Right renal pelvis (tissue), 4 donors: ENCODE measurements around the gene TFAP2E. TPM values are rescaled to one million over a fixed set of nuclear protein-coding genes. Genes with fewer than 3 reads are reported as not detected.

Experiments
- DNase-seq, 4 donors: peaks; one replicate each; pipeline ENCODE4 v3.0.0-alpha.2; 2013; ENCODE audit warnings: low read depth in 4 of 4, low spot score in 3 of 4, missing footprints in 1 of 4
- polyA plus RNA-seq, 4 donors: library from polyadenylated mRNA; unstranded; fragments of 120-200 nt; gene quantifications; one replicate each; pipeline ENCODE4 v1.2.1, GENCODE V29; 2013; ENCODE audit not compliant: insufficient read length in 4 of 4

Gene TFAP2E
- polyA plus RNA-seq, 4 donors = 0.79 to 1.1 (median 0.95) TPM

DNA sequence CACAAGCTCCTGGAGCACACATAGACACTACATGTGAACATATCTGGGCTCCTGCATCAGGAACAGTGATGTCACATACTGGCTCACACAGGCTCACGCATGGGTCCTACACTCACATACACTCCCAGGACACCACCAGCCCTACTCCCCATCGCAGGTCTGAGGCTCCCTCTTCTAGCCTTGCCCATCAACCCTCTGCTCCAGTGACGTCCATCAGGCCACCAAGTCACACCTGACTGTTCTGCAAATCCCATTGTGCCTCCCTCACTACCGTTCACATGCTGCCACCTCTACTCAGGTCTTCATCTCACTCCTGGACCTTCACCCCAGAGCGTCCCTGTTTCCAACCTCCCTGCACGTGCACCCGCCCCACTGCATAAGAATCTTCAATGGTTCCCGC lies 18.1 kb downstream of the TFAP2E start:
- no peak for DNase-seq

DNA sequence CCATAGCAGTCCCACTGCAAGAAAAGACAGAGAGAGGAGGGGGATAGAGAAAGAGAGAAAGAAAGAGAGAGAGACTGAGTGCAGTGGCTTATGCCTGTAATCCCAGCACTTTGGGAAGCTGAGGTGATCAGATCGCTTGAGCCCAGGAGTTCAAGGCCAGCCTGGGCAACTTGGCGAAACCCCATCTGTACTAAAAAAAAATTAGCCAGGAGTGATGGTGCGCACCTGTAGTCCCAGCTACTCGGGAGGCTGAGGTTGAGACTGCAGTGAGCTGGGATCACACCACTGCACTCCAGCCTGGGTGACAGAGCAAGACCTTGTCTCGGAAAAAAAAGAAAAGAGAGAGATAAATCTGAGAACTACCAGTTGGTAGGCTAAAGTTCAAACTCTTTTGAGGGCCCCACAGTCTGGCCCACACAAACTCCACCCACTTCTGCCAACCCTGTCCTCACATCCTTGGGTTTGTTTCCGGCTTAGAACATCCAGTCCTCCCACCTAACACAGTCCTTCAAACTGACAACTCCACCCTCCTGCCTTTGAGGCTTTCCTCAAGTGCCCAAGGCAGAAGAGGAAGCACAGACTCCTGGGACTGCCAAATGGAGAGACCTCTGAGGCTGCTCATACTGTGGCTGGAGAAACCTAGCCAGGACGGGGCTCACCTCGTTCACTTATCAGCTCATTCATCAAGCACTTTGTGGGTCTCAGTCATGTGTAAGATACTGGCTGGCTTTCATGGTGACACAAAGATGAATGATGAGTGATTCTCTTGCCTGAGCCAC lies 20.1 kb downstream of the TFAP2E start:
- no peak for DNase-seq

DNA sequence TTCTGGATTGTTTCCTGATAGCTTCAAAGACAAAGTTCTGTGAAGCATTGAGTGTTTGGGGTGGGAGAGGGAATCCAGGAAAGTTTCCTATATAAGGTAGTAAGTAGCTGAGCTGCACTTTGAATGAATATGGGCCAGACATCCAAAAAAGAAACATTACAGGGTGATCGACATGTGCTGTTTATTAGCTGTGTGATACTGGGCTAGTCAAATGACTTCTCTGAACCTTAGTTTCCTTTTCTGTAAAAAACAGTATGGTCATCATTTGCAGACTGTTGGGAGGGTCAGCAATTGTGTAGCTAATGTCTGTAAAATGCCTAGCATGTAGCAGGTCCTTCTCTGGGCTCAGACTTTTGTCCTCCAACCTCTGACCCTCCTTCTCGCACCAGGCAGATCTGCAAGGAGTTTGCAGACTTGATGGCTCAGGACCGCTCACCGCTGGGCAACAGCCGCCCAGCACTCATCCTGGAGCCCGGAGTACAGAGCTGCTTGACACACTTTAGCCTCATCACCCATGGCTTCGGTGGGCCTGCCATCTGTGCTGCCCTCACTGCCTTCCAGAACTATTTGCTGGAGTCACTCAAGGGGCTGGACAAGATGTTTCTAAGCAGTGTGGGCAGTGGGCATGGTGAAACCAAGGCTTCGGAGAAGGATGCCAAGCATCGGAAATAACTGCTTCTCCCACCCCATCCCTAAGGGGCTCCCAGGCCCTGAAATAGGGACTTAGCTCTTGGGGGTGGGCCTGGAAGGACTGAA lies 21.1 kb downstream of the TFAP2E start:
- no peak for DNase-seq

DNA sequence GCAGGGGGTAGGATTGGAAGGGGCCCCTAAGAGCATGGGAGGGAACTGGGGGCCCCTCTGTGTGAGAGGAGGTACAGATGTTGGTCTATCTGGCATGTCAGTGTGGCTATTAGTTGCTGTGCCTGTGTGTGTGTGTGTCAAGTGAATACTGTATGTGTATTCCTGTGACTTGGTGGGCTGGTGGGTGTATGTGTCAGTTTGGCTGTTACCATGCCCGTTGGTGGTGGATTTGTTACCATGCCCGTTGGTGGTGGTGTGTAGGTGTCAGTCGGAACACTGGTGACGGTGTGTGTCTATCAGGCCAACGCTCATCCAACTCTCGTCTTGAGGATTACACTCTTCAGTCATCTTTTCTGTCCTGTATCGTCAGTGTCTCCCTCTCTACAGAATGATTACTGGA lies 22.6 kb downstream of the TFAP2E start:
- no peak for DNase-seq

DNA sequence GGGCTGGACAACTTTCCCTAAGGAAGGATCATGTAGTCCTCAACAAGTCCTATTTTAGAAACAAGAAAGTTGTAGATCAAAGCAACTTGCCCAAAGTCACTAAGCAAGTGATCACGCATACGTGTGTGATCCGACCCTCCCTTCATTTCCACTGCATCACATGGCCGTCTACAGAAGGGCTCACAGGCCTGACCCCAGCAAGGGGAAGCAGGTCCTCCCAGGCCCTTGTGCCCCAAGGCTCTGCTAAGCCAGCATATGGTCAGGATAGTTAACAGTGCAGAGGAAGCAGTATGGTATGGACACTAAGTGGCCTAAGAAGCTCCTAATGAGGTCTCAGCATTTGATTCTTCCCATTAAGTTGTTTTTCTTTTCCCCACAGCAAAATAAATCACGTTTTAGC lies 24.8 kb downstream of the TFAP2E start:
- DNase-seq = no peak

DNA sequence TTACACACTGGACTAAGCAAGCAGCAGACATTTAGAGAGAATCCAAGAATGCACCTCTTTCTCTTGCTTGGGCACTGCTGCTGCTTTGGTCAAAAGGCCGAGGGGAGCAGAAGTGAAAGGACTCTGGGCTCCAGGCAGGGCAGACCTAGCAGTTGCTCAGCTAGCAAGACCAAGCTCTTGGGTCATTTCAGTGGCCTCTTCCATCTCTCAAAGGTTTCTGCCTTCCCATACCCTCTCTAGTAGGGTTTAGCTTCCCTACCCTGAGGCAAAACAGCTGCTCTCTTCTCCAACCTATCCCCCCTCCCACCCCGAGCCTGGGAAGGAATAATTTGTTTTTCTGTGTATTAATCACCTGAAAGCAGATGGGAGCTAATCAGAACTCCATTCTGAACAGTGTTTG lies 25.8 kb downstream of the TFAP2E start:
- no peak for DNase-seq

DNA sequence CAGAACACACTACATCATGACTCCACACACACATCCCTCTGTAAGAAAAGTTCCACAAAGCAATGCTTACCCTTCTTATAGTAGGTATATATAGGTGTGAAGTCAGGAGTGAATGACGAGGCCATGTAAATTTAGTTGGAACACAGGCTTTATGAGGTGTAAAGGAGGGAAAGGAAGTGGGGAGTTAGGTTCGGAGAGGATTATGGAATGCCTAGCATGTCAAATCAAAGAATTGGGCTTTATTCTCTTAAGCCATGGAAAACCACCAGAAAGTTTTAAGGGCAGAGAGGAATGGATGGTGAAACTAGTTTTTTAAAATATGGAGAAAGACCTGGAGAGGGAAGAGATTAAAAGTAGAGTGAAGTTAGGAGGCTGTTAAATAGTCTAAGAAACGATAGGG lies 26.3 kb downstream of the TFAP2E start:
- DNase-seq = no peak

DNA sequence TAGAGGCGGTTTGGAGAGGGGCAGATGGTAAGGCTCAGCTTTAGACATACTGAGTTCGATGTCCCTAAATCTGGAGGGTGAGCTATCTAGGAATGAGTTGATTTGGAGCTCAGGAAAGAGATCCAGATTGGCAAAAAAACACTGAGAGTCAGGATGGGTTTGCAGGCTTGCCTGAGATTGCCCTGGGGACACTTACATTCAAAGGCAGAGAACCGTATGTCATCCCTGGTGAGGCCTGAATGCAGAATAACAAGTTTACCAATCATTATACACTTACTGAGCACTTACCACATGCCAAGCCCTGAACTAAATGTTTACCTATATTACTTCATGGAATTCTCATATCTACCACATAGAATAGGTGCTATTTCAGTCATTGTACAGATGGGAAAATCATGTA lies 27.5 kb downstream of the TFAP2E start:
- DNase-seq = no peak

DNA sequence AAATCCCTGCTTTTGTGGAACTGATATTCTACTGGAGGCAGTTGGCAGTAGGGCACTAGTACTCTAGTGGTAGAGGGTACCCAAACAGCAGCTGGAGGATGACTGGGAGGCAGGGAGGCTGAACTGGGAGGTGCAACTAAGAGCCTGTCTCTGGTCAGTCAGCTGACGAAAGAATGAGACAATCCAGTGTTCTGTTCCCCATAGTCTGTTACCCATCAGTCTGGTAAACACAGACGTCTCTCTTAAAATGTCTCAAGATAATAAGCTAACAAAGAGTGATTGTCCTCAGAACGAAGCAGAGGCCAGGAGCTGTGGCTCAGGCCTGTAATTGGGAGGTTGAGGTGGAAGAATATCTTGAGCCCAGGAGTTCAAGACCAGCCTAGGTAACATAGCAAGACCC lies 30.4 kb downstream of the TFAP2E start:
- DNase-seq = no peak

DNA sequence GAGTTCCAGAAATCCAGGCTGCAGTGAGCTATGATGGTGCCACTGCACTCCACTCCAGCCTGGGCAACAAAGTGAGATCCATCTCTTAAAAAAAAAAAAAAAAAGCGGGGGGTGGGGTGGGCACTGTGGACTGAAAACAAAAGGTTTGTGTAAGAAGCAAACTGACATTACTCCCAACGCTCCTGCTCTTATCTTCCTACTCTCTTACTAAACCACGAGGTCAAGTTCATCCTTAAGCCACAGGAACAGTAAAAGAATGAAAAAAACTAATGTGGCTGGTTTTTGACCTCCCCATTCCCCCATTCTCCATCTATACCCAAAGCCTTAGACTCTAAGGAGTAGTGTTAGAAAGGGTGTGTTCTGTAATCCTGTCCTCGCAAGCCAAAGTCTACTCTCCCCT lies 30.8 kb downstream of the TFAP2E start:
- no peak for DNase-seq

DNA sequence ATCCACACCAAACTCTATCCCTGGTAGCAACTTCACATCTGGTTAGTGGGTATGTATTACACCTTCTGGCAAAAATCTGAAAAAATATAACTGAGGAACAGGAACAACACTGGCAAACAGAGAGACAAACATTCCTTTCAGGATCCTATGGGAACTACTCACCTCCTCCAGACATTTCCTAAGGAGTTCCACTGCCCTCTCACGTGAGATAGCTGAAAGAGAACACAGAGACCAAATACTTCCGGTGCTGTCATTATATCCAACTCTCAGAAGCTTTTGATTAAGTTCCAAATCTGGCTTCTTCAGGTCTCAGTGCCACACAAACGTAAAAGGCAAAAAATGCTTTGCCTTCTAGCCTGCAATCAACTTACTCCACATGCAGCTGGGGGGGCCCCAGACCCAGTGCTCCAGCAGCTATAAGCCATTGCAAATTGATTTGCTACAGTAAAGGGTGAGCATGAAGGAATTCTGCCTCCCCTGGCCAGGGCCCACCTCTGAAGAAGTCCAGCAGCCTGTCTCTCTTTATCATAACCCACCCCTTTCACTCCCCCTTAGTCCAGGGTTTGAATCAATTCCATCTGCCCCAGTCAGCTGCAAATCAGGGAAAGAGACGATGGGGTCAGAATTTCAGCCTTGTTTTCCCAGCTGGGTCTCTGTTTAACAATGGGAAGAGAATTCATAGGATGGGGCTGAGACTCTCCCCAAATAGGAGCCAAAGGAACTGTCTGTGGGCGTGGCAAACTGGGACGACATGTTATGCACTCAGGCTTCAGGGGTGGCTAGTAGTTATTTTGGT lies 32.2 kb downstream of the TFAP2E start:
- no peak for DNase-seq

DNA sequence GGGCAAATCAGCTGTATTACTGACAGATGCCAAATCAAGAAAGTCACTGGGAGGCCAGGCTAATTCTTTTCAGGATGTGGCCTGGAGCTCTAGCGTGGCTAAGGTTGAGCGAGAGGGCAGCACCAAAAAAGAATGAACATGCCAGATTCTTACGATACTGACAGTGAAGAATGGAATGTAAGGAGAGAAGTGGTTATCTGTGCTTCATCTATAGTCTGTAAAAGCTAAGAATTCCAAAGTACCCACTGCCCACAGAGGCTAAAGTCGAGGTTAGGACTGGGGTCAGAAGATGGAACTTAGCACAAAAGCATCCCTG lies 32.7 kb downstream of the TFAP2E start:
- DNase-seq = no peak

DNA sequence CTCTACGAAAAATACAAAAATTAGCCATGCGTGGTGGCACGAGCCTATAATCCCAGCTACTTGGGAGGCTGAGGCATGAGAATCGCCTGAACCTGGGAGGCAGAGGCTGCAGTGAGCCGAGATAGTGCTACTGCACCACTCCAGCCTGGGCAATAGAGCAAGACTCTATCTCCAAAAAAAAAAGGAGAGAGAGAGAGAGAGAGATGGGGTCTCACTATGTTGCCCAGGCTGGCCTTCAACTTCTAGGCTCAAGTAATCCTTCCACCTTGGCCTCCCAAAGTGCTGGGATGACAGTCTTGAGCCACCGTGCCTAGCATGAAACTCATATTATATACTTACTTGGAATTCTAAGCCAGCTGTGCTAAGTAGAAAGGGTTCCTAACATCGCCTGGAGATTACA lies 38.5 kb downstream of the TFAP2E start:
- DNase-seq = no peak

DNA sequence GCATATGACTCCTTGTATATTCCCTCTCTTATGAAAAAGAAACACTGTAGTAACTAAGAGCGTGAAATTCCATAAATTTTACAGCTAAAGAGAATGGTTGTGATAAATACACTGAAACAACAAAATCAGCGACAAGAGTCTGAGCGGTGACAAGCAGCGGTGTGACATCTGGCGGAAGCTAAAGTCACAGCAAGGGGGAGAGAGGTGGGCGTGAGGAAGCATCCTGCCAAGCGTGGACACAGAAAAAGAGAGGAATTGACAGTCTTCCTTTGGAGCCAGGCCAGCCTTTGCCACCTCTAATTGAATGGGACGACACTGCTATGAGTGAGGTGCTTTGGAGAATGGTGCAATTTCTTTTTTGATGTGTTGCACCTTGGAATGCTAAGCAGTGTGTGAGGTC lies 42.3 kb downstream of the TFAP2E start:
- DNase-seq = no peak

DNA sequence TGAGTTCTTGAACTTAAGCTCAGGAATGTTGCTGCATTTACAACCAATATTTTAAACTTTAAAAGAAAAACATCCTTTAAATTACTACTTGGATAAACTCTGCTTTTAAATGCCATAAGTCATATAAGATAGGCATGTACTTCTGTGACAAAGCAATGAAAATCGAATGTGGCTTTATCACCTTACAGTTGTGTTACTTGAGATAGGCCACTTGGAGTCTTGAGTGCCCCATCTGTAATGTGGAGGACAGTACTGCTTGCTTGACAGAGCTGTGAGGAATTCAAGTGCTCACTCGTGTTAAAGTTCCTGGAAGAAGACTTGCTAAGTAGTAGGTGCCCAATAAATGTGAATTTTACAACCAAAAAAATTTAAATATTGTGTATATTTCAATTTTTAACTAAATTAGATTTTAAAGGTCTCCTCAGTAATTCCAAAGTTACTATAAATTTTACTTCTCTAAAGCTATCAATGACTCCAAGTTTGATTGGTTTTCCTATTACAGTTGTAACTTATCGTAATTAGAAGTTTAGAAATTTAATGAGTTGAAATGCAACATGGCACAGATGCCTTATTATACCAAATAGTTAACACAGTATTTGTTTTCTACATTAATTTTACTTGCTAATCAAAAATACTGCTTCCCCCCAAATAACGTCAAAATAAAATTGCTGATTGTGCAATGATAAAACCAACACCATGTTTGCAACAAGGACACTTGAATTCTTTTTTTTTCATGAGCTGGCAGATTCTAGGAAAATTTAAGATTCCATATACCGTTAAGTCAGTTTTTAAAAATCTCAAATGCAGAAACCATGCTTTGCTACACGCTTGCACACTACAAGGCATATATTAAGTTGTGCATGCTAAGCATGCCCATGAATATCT lies 46.4 kb downstream of the TFAP2E start:
- DNase-seq = no peak

DNA sequence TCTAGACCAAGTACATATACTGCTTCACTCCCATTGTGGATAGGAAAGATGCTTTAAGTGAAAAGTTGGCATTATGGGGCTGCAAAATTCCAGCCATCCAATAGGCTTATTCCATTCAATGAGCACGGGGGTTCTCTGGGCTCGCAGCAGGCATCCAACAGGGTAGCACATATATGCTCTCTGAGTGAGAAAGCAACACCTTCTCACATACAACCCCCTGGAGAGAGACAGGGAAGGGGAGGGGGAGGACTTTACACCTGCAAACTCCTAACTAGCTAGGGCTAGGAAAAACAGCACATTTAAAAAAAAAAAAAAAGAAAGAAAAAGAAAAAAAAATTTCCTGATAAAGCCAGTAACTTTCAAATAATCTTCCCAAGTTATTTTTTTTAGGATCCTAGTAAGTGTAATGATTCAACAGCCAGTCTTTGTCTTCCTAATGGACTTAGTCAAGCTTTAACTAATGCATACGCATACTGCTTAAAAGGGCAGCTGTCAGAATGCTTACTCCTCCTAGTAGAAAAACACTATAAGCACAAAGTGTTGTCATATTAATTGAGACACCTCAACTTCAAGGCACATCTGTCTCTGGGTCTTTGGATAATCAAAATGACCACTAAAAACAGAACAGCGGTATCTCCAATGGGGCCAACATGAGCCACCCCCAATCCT lies 49.5 kb downstream of the TFAP2E start:
- DNase-seq = no peak

DNA sequence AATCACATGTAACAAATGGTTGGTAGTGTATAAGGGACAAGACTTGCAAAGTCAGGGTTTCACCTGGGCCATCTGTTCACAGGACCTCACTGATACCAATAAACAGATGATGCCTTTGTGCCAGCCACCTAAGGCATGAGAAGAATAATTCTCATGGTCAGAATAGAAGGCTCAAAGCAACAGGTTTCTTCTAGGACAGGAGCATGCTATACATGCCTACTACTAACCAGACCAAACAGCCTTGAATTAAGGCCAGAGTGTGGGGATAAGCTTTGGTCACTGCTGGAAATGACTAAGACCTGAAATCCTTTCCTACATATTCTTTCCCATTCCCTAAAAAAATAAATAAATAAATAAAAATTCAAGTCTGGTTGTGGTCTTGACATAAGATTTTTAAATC lies 50.7 kb downstream of the TFAP2E start:
- no peak for DNase-seq

DNA sequence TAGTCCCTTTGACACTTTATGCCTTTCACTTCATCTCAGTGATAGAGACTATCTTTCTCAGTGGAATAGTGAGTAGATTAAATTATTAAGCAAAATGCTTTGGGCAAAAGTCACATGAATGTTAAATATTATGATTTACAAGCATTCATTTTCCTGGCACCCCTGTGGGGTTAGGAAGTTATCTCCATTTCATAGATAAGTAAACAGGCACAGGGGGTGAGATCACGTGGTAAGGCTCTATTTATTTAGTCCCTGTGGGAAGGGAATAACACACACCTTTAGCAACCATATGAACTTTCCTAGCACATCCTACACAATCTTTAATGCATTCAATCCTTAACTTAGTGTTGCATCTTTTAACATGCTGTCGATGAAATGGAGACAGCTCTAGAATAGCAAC lies 55.9 kb downstream of the TFAP2E start:
- no peak for DNase-seq

DNA sequence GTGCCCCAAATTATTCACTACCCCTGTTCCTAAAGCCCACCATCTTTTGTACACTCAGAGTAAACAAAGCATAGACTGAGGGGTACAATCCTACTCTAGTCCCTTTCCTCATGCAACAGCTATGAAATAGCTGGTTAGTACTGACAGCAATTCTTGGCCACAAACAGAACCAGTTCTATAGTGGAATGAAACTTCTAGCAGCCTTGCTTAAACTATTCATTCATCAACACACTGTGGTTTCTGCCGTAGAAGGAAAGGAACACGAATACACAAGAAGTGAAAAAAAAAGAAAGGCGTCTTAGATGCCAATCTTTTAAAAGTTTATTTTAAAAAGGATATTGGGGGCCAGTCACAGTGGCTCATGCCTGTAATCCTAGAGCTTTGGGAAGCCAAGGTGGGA lies 58.3 kb downstream of the TFAP2E start:
- no peak for DNase-seq

DNA sequence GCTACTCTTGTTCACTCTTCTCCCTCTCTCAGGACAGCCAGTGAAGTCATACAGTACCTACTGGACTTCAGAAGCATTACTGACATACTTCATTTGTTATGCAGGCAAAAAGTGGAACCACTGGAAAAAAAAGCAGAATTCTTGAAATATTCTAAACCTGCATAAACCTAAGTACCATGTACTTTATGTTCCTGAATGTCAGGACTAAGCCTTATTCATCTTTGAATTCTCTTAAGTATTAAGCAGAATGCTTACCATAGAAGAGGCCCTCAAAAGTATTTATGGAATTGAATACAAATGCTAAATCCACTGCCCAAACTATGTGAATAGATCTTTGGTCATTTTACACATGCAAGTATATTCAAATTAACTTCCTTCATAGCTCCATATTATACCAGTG lies 60.4 kb downstream of the TFAP2E start:
- no peak for DNase-seq
